ENCODE measurements around the gene PARVB. TPM values are rescaled to one million over a fixed set of nuclear protein-coding genes. Genes with fewer than 3 reads are reported as not detected.
"Not testable (repeated sequence)": the region's sequence is repeated elsewhere in the genome, so short reads cannot be mapped to it uniquely, and the experiment has no call there.

The PARVB gene
- total RNA-seq, 2 experiments from 2014 or later: 18.2 to 19.2 TPM

GRCh38 chr22:44055805-44056204 lies 31.7 kb downstream of the PARVB start:
- H3K27me3 Mint-ChIP-seq: peaks cover 2% of the 10 kb centered on the region
- H3K9me3 Mint-ChIP-seq: peaks cover 9% of the 10 kb centered on the region
- no peak overlapping the region for H3K4me3 Mint-ChIP-seq
- DNase-seq: no peak
- H3K27ac Mint-ChIP-seq: no peak overlapping the region
- H3K4me1 Mint-ChIP-seq: peaks cover 15% of the 10 kb centered on the region
- peaks cover 5% of the 10 kb centered on the region for H3K36me3 Mint-ChIP-seq (ENCODE audit: low read depth)
- CTCF ChIA-PET: no interaction called here
- POLR2A ChIA-PET: interaction anchor here (0.6 kb wide), 1 partner anchor 1078 kb away, joined by 3 read pairs; no protein-coding TSS in a partner anchor

DNA sequence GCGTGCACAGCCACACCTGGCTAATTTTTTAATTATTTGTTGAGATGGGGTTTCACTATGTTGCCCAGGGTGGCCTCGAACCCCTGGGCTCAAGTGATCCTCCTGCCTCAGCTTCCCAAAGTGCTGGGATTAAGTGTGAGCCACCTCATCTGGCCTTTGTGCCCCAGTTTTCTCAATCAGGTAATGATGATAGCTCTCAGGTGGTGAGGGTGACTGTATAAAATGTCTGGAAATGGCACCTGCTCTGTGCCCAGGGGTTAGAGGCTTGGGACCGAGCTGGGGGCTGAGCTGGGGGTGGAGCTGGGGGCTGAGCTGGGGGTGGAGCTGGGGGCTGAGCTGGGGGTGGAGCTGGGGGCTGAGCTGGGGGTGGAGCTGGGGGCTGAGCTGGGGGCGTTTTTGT lies 32.5 kb downstream of the PARVB start:
- not testable (repeated sequence) for H3K36me3 Mint-ChIP-seq (ENCODE audit: low read depth); DNase-seq; H3K4me1 Mint-ChIP-seq; H3K9me3 Mint-ChIP-seq; H3K27me3 Mint-ChIP-seq; H3K4me3 Mint-ChIP-seq; H3K27ac Mint-ChIP-seq
- ChIA-PET CTCF (interaction anchor here (0.6 to 1.0 kb wide), 2 partner anchors 25 to 52 kb away, joined by 3 read pairs; no protein-coding TSS in a partner anchor), POLR2A (interaction anchor here (0.6 kb wide), 1 partner anchor 25 kb away, joined by 4 read pairs; no protein-coding TSS in a partner anchor)

DNA sequence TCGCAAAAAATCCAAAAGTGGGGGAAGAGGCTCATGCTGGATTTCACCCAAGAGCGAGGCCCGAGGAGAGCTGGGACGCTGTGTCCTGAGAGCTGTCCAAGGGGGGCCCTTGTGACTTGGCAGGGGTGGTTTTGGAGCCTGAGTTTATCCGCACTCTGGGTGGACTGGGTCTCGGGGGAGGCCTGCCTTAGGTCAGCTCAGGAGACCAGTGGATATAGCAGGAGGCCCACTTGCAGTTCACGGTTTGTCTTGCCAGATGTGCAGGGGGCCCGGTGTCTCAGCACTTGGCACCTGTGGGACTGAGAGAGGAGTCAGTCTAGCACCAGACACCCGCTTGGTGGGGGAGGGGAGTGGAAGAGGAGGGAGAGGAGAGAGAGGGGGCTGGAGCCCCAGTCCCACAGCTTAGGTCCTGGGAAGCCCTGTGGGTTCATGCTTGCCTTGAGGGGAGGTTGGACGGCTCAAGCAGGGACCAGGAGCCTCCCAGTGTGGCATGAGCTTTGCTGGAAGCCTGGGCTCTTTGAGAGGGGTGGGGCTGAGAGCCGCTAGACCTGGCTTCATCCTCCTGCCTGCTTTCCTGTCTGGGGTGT lies 33.4 kb downstream of the PARVB start:
- Mint-ChIP-seq H3K27me3 (peaks cover 2% of the 10 kb centered on the region), H3K27ac (no peak overlapping the region), H3K36me3 (ENCODE audit: low read depth) (peaks cover 5% of the 10 kb centered on the region), H3K4me1 (peaks cover 3% of the 10 kb centered on the region), H3K9me3 (peaks cover 9% of the 10 kb centered on the region), H3K4me3 (no peak overlapping the region)
- ChIA-PET CTCF (interaction anchor here (1.0 to 1.2 kb wide), 3 partner anchors 21 to 64 kb away, joined by 3 read pairs; no protein-coding TSS in a partner anchor), POLR2A (no interaction called here)
- no peak for DNase-seq

- Mint-ChIP-seq H3K4me1 (peaks cover 7% of the 10 kb centered on the region), H3K9me3 (peaks cover 9% of the 10 kb centered on the region), H3K27ac (peak overlapping the region; percentile 13), H3K4me3 (no peak overlapping the region), H3K36me3 (ENCODE audit: low read depth) (peaks cover 5% of the 10 kb centered on the region), H3K27me3 (peaks cover 2% of the 10 kb centered on the region)
- CTCF ChIA-PET: no interaction called here
- no peak for DNase-seq
- POLR2A ChIA-PET: no interaction called here
These were observed 39.6 kb downstream of the PARVB start for GRCh38 chr22:44063462-44064371.

DNA sequence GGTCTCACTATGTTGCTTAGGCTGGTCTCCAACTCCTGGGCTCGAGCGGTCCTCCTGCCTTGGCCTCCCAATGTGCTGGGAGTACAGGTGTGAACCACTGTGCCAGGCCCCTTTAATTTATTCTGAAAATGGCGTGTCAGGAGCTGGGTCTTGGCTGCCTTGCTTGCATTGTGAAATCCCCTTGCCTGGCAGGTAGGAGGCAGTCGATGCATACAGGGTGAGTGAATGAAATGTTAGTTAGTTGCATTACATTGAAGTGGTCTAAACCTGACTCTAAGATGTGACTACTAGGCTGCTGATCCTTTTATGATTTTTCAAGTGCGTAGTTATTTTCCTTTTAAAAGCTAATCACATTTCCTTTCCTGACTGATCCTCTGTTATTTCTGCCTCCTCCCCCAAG lies 42.9 kb downstream of the PARVB start:
- Mint-ChIP-seq H3K9me3 (no peaks in the 10 kb centered on the region), H3K27ac (no peak overlapping the region), H3K27me3 (no peaks in the 10 kb centered on the region), H3K36me3 (ENCODE audit: low read depth) (no peaks in the 10 kb centered on the region), H3K4me1 (peaks cover 6% of the 10 kb centered on the region), H3K4me3 (no peak overlapping the region)
- ChIA-PET CTCF (no interaction called here), POLR2A (no interaction called here)
- DNase-seq: no peak

DNA sequence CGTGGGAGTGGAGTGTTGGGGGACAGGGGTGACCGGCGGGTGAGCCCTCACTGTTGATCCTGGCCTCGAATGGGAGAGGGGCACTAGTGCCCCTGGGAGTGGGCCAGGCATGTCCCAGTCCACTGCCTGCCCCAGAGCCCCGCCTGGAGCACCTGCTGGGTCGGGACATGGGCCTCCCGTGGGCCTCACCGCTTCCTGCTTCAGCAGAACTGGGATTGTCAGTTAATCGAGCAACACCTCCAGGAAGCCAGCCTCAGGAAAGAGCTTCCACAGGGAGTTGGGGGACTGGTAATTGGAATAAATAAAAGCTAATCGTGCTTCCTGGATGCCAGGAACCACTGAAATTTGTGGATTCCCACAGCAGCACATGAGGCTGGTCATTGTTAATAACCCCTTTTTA lies 43.8 kb downstream of the PARVB start:
- ChIA-PET CTCF (interaction anchor here (0.6 to 0.8 kb wide), 2 partner anchors 9 to 55 kb away, joined by 3 read pairs; no protein-coding TSS in a partner anchor), POLR2A (no interaction called here)
- no peaks in the 10 kb centered on the region for H3K9me3 Mint-ChIP-seq
- no peak overlapping the region for H3K27ac Mint-ChIP-seq
- DNase-seq: no peak
- H3K36me3 Mint-ChIP-seq (ENCODE audit: low read depth): no peaks in the 10 kb centered on the region
- no peak overlapping the region for H3K4me3 Mint-ChIP-seq
- no peaks in the 10 kb centered on the region for H3K27me3 Mint-ChIP-seq
- H3K4me1 Mint-ChIP-seq: peaks cover 6% of the 10 kb centered on the region

DNA sequence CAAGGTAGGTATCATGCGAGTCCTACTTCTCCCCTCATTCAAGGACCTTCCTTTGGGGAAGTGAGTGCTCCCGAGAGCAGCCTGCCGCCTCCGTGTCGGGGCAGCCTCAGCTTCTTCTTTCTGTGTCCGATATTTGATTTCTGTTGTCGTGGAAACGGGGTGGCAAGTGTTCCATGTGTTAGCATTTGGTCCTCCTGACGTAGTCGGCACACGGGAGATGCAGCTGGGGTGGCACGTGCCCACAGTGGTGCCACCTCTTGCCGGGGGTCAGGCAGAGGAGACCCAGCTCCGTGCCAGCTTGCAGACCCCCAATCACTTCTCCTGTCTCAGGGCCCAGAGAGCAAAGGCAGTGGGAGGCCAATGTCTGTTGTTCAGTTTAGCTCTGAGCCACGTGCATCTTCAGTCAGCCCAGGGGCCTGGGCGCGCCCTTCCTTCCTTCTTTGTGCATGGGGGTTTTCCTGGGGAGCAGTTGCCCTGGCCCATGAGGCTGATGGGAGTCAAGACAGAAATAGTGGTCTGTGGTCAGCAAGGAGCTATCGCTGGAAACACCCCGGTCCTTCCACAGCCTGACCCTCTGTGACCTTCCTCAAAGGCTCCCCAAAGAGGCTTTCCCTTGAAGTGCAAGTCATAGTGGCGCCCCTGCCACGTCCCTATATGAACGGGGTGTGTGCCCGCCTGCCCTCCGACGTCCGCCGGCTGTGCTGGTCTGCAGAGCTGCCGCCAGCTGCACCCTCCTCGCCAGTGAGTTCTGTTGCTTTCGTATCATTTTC lies 44.5 kb downstream of the PARVB start:
- H3K27ac Mint-ChIP-seq: peak overlapping the region; percentile 20

GRCh38 chr22:44070029-44070428 lies 45.9 kb downstream of the PARVB start:
- CTCF ChIA-PET: interaction anchor here (1.1 kb wide), 1 partner anchor 11 kb away, joined by 3 read pairs; no protein-coding TSS in a partner anchor
- H3K36me3 Mint-ChIP-seq (ENCODE audit: low read depth): no peaks in the 10 kb centered on the region
- no peak overlapping the region for H3K4me3 Mint-ChIP-seq
- POLR2A ChIA-PET: no interaction called here
- H3K27me3 Mint-ChIP-seq: no peaks in the 10 kb centered on the region
- H3K4me1 Mint-ChIP-seq: peaks cover 6% of the 10 kb centered on the region
- DNase-seq: no peak
- H3K27ac Mint-ChIP-seq: no peak overlapping the region
- no peaks in the 10 kb centered on the region for H3K9me3 Mint-ChIP-seq

More for the DNA sequence above, 44.5 kb downstream of the PARVB start:
- DNase-seq: no peak
- ChIA-PET POLR2A (interaction anchor here (0.6 kb wide), 1 partner anchor 74 kb away, joined by 3 read pairs; no protein-coding TSS in a partner anchor), CTCF (interaction anchor here (0.6 to 0.9 kb wide), 3 partner anchors 10 to 55 kb away, joined by 3 read pairs; no protein-coding TSS in a partner anchor)
- H3K9me3 Mint-ChIP-seq: no peaks in the 10 kb centered on the region
- no peaks in the 10 kb centered on the region for H3K27me3 Mint-ChIP-seq
- H3K4me1 Mint-ChIP-seq: peaks cover 6% of the 10 kb centered on the region
- no peak overlapping the region for H3K4me3 Mint-ChIP-seq
- H3K36me3 Mint-ChIP-seq (ENCODE audit: low read depth): no peaks in the 10 kb centered on the region

DNA sequence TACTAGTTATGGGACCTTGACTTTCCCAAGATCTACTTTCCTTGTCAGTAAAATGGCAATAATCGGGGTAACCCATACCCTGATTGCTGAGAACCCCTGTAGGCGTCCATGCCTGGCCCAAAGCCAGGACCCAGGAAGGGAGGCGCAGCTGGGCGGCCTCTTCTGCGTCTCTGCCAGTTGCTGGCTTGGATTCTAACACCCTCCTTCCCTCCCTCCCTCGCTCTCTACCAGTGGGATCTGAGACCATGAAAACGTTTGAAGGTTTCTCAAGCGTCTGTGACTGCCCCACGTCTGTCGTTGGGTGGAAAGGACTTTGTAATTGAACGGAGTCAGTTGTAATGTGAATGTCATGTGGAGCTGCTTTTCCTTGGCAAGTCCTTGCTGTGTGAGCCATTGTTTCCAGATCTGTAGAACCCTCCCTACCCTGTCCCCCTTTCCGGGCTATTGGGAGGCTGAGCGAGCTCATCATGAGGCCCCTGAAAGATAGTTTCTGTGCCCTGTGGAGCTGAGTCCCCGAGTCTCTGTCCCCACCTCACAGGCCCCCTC lies 47.8 kb downstream of the PARVB start:
- ChIA-PET POLR2A (no interaction called here), CTCF (interaction anchor here (1.2 kb wide), 1 partner anchor 21 kb away, joined by 3 read pairs; no protein-coding TSS in a partner anchor)
- Mint-ChIP-seq H3K9me3 (no peaks in the 10 kb centered on the region), H3K27ac (no peak overlapping the region), H3K4me1 (peaks cover 6% of the 10 kb centered on the region), H3K27me3 (no peaks in the 10 kb centered on the region), H3K4me3 (no peak overlapping the region), H3K36me3 (ENCODE audit: low read depth) (no peaks in the 10 kb centered on the region)
- no peak for DNase-seq

- Mint-ChIP-seq H3K27me3 (no peaks in the 10 kb centered on the region), H3K27ac (no peak overlapping the region), H3K4me3 (no peak overlapping the region), H3K9me3 (no peaks in the 10 kb centered on the region), H3K4me1 (no peaks in the 10 kb centered on the region), H3K36me3 (ENCODE audit: low read depth) (no peaks in the 10 kb centered on the region)
- DNase-seq: no peak
- ChIA-PET CTCF (no interaction called here), POLR2A (no interaction called here)
These were observed 50.4 kb downstream of the PARVB start for GRCh38 chr22:44074337-44074984.

- Mint-ChIP-seq H3K9me3 (no peaks in the 10 kb centered on the region), H3K4me3 (no peak overlapping the region), H3K27me3 (no peaks in the 10 kb centered on the region), H3K4me1 (no peaks in the 10 kb centered on the region), H3K27ac (no peak overlapping the region), H3K36me3 (ENCODE audit: low read depth) (no peaks in the 10 kb centered on the region)
- no peak for DNase-seq
- POLR2A ChIA-PET: no interaction called here
- CTCF ChIA-PET: interaction anchor here (0.5 to 1.0 kb wide), 2 partner anchors 11 to 52 kb away, joined by 3 read pairs; no protein-coding TSS in a partner anchor
These were observed 50.9 kb downstream of the PARVB start for GRCh38 chr22:44075022-44075421.

DNA sequence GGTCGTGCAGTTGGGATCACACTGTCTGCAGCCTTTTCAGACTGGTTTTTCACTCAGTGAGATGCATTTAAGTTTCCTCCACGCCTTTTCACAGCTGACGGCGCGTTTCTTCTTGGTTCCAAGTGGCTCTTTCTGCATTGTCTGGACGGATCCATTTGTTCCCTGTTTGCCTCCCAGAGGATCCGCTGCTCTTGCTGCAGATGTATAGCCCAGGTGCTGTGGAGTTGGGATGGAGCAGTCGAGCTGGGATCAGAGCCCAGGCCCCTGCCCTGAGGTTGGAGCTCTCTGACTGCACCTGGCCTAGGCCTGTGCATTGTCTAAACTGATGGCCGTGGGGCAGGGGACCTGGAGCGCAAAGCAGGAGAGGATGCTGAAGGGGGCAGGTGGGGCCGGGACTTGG lies 51.6 kb downstream of the PARVB start:
- no peak for DNase-seq
- ChIA-PET POLR2A (no interaction called here), CTCF (interaction anchor here (0.5 to 1.0 kb wide), 3 partner anchors 10 to 471 kb away, joined by 3 read pairs; no protein-coding TSS in a partner anchor)
- H3K27me3 Mint-ChIP-seq: no peaks in the 10 kb centered on the region
- no peaks in the 10 kb centered on the region for H3K9me3 Mint-ChIP-seq
- H3K27ac Mint-ChIP-seq: no peak overlapping the region
- H3K36me3 Mint-ChIP-seq (ENCODE audit: low read depth): no peaks in the 10 kb centered on the region
- no peaks in the 10 kb centered on the region for H3K4me1 Mint-ChIP-seq
- H3K4me3 Mint-ChIP-seq: no peak overlapping the region

Data from activated CD4-positive, alpha-beta T cell treated with anti-CD3 and anti-CD28 coated beads, Interleukin-2, amount 10 ng/mL, durations not matched to agents 7 days and 5 days (primary cell).